Stomach (tissue), 9 donors: ENCODE data around the gene AVPR2. TPM values are rescaled to one million over a fixed set of nuclear protein-coding genes. Genes with fewer than 3 reads are reported as not detected.

Experiments
- DNase-seq, 2 donors: peaks; one replicate each; pipeline versions ENCODE4 v3.0.0 to v3.0.0-alpha.2; 2013 to 2019
- H3K27ac ChIP-seq, 5 donors: fragments of 200-600 bp in 4 of 5; sonication (generic) in 4 of 5; one replicate each; pipeline ENCODE4 v1.5.1; 2013 to 2019; ENCODE audit warnings: mild to moderate bottlenecking in 1 of 5, moderate library complexity in 1 of 5
- H3K27me3 ChIP-seq, 3 donors: fragments of 200-600 bp; sonication (generic); one replicate each; pipeline ENCODE4 v1.5.1; 2017 to 2019; ENCODE audit warnings: mixed run types in 1 of 3
- H3K36me3 ChIP-seq, 4 donors: fragments of 200-600 bp; sonication (generic); 1 replicate in 3 of 4; 2 replicates in 1 of 4; pipeline ENCODE4 v1.5.1; 2016 to 2019
- H3K4me1 ChIP-seq, 4 donors: fragments of 200-600 bp; sonication (generic); one replicate each; pipeline ENCODE4 v1.5.1; 2016 to 2019
- H3K4me3 ChIP-seq, 4 donors: fragments of 200-600 bp; sonication (generic) in 3 of 4; one replicate each; pipeline ENCODE4 v1.5.1; 2016 to 2019; ENCODE audit warnings: mild to moderate bottlenecking in 1 of 4
- H3K9me3 ChIP-seq, 4 donors: fragments of 200-600 bp; sonication (generic); one replicate each; pipeline ENCODE4 v1.5.1; 2016 to 2019
- EP300 ChIP-seq: sonication (generic); formaldehyde crosslinking; IDR thresholded peaks from one replicate; pipeline ENCODE4 v1.6.1; 2017; ENCODE audit warnings: antibody characterized with exemption
- POLR2A ChIP-seq, 4 donors: fragments of 450-650 bp; IDR thresholded peaks; one replicate each; pipeline ENCODE4 v1.6.1; 2016; ENCODE audit warnings: antibody characterized with exemption in 4 of 4, control low read depth in 2 of 4, mild to moderate bottlenecking in 1 of 4, moderate library complexity in 1 of 4
- POLR2AphosphoS5 ChIP-seq, 3 donors: sonication (generic); formaldehyde crosslinking; IDR thresholded peaks; one replicate each; pipeline ENCODE4 v1.6.1; 2016; ENCODE audit warnings: antibody characterized with exemption in 3 of 3
- WGBS, 5 donors: extraction: QIAGEN DNeasy Blood & Tissue Kit in 3 of 5; methylation state at CpG; one replicate each; pipeline versions ENCODE4 v1.1.5 to v1.1.7; 2013 to 2018; 5-methylcytosine and 5-hydroxymethylcytosine counted together
- intact Hi-C: fragments of 100-400 bp; cut with DNase I; formaldehyde crosslinking; loops from one replicate; pipeline ENCODE4 v1.15.1; 2023; ENCODE audit warnings: low total_unique reads
- polyA plus RNA-seq, 3 donors: library from polyadenylated mRNA; stranded (reverse); fragments of 200-250 nt; gene quantifications; one replicate each; pipeline ENCODE4 v1.2.3, GENCODE V29; 2013
- total RNA-seq, 5 donors: library from RNA; depleted of rRNA; stranded (reverse); fragments of >200 nt; gene quantifications; one replicate each; pipeline versions ENCODE4 v1.1.0 to v1.2.3, GENCODE V29; 2014 to 2016
- TF ChIP-seq, protein P1 (sequence below), 7 experiments: fragments of 450-650 bp in 4 of 7; fragments of 200-600 bp in 3 of 7; sonication (generic) in 3 of 7; IDR thresholded peaks; one replicate each; pipeline ENCODE4 v1.5.1; 2016 to 2019; ENCODE audit warnings: antibody characterized with exemption in 7 of 7, control low read depth in 2 of 7, mild to moderate bottlenecking in 1 of 7
- donor health status: healthy with polysubstance abuse.
- donor health status: Bipolar disorder and iron deficiency.
- donor health status: healthy.

Gene AVPR2
- total and polyA plus RNA-seq, 8 donors = 0.19 to 1.4 (median 0.72) TPM; not detected in 4

- intact Hi-C loops = no loop called here
- H3K9me3 ChIP-seq = no peaks in the 10 kb centered on the region
- 38 to 60% (median 46%) methylated on average over 7 to 23 of the region's 23 CpGs for WGBS, 5 donors
- H3K4me3 ChIP-seq = peak overlapping the region in 1 of 4 donors; percentile 9
- H3K27ac ChIP-seq = peak overlapping the region in 2 of 5 donors; percentile 13 to 22
- TF ChIP-seq, protein P1, sequence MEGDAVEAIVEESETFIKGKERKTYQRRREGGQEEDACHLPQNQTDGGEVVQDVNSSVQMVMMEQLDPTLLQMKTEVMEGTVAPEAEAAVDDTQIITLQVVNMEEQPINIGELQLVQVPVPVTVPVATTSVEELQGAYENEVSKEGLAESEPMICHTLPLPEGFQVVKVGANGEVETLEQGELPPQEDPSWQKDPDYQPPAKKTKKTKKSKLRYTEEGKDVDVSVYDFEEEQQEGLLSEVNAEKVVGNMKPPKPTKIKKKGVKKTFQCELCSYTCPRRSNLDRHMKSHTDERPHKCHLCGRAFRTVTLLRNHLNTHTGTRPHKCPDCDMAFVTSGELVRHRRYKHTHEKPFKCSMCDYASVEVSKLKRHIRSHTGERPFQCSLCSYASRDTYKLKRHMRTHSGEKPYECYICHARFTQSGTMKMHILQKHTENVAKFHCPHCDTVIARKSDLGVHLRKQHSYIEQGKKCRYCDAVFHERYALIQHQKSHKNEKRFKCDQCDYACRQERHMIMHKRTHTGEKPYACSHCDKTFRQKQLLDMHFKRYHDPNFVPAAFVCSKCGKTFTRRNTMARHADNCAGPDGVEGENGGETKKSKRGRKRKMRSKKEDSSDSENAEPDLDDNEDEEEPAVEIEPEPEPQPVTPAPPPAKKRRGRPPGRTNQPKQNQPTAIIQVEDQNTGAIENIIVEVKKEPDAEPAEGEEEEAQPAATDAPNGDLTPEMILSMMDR (IDR thresholded peaks at IDR 0.05) = no peak
- no peak for TF ChIP-seq POLR2AphosphoS5 (IDR thresholded peaks at IDR 0.05)
- no peak for TF ChIP-seq POLR2A (IDR thresholded peaks at IDR 0.05)
- no peak for TF ChIP-seq EP300
- DNase-seq = no peak
- peaks cover 0 to 21% (median 4%) of the 10 kb centered on the region in 4 donors for H3K4me1 ChIP-seq
- H3K27me3 ChIP-seq = peaks cover 0 to 9% (median 0%) of the 10 kb centered on the region in 3 donors
- H3K36me3 ChIP-seq = no peaks in the 10 kb centered on the region
Observed at GRCh38 chrX:153941336-153942252, 37.1 kb downstream of the AVPR2 start.

- TF ChIP-seq EP300 = no peak
- TF ChIP-seq, protein P1 (IDR thresholded peaks at IDR 0.05) = no peak
- TF ChIP-seq POLR2A (IDR thresholded peaks at IDR 0.05) = no peak
- H3K27me3 ChIP-seq = peaks cover 0 to 9% (median 0%) of the 10 kb centered on the region in 3 donors
- DNase-seq = peak; percentile 45 to 60
- H3K4me3 ChIP-seq = peak within 1 kb of the TSS; percentile 32 to 39 (median 38)
- peaks cover 0 to 39% (median 8%) of the 10 kb centered on the region in 4 donors for H3K4me1 ChIP-seq
- H3K36me3 ChIP-seq = peaks cover 0 to 16% (median 12%) of the 10 kb centered on the region in 4 donors
- peak within 1 kb of the TSS in 4 of 5 donors; percentile 27 to 76 (median 52) for H3K27ac ChIP-seq
- no peaks in the 10 kb centered on the region for H3K9me3 ChIP-seq
- intact Hi-C loops = no loop called here
- 20 to 35% (median 28%) methylated on average over 1 to 31 of the region's 31 CpGs for WGBS, 5 donors
Observed at GRCh38 chrX:153944140-153944799, 39.8 kb downstream of the AVPR2 start, which contains the start of gene RENBP. Gene RENBP (minus strand): TSS chrX:153944643. CDS start chrX:153944610, 33 bp downstream.

DNA sequence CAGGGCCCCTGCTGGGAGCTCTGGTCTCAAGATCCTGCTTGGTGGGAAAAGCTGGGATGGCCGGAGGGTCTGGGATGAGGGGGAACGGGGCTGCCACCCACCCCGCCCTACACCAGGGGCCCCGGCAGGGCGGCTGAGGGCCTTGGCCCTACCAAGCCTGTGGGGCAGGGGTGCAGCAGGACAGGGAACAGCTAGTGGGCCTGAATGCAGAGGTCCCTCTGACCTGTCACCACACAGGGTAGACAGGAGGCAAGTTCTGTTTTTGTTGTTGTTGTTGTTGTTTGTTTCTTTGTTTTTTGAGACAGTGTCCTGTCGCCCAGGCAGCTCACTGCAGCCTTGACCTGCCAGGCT lies 40.3 kb downstream of the AVPR2 start:
- TF ChIP-seq POLR2AphosphoS5 (IDR thresholded peaks at IDR 0.05) (no peak), POLR2A (IDR thresholded peaks at IDR 0.05) (no peak)
- TF ChIP-seq, protein P1 (IDR thresholded peaks at IDR 0.05) = no peak
- WGBS, 5 donors = 39 to 64% (median 57%) methylated on average over 1 to 6 of the region's 6 CpGs
- peak overlapping the region in 3 of 5 donors; percentile 27 to 76 (median 49) for H3K27ac ChIP-seq
- intact Hi-C loops = no loop called here
- peaks cover under 1 to 21% (median 17%) of the 10 kb centered on the region in 4 donors for H3K36me3 ChIP-seq
- no peaks in the 10 kb centered on the region for H3K9me3 ChIP-seq
- H3K27me3 ChIP-seq = peaks cover 0 to 9% (median 0%) of the 10 kb centered on the region in 3 donors
- peak overlapping the region; percentile 32 to 39 (median 38) for H3K4me3 ChIP-seq
- H3K4me1 ChIP-seq = peaks cover 0 to 44% (median 8%) of the 10 kb centered on the region in 4 donors
- DNase-seq = no peak
